HT-29 (cell line): ENCODE data around the gene FAM210A. TPM values are rescaled to one million over a fixed set of nuclear protein-coding genes. Genes with fewer than 3 reads are reported as not detected.
"Not testable (repeated sequence)": the region's sequence is repeated elsewhere in the genome, so short reads cannot be mapped to it uniquely, and the experiment has no call there.

Experiments used
- DNase-seq: peaks from one replicate; pipeline ENCODE4 v3.0.0-alpha.2; 2015; ENCODE audit warnings: low spot score
- total RNA-seq: library from RNA; depleted of rRNA; stranded (reverse); fragments of >200 nt; shearing (Covaris generic); gene quantifications from 2 replicates; pipeline ENCODE4 v1.2.3, GENCODE V29; 2014

Gene FAM210A
- total RNA-seq, 1 experiment from 2014 or later = 32.0 TPM

GRCh38 chr18:13703899-13704298 is 22.5 kb downstream of the FAM210A start:
- DNase-seq = no peak

GRCh38 chr18:13700153-13700552 is 26.2 kb downstream of the FAM210A start:
- no peak for DNase-seq

- DNase-seq = no peak
These were observed 29.4 kb downstream of the FAM210A start for GRCh38 chr18:13696961-13697360.

GRCh38 chr18:13695337-13695736 is 31.0 kb downstream of the FAM210A start:
- not testable (repeated sequence) for DNase-seq

GRCh38 chr18:13690060-13690459 is 36.3 kb downstream of the FAM210A start:
- DNase-seq = not testable (repeated sequence)

GRCh38 chr18:13688191-13689136 is 37.9 kb downstream of the FAM210A start:
- DNase-seq = no peak

GRCh38 chr18:13684546-13684945 is 41.8 kb downstream of the FAM210A start:
- no peak for DNase-seq

- no peak for DNase-seq
These were observed 44.7 kb downstream of the FAM210A start for GRCh38 chr18:13681701-13682100.

- DNase-seq = peak; percentile 58
These were observed 45.7 kb downstream of the FAM210A start for GRCh38 chr18:13680612-13681011.

- not testable (repeated sequence) for DNase-seq
These were observed 49.0 kb downstream of the FAM210A start for GRCh38 chr18:13677350-13677749.

GRCh38 chr18:13676471-13676870 is 49.9 kb downstream of the FAM210A start:
- no peak for DNase-seq

GRCh38 chr18:13672657-13673056 is 53.7 kb downstream of the FAM210A start:
- no peak for DNase-seq

- DNase-seq = no peak
These were observed 64.5 kb downstream of the FAM210A start for GRCh38 chr18:13661779-13662256.

GRCh38 chr18:13661051-13661778 is 65.1 kb downstream of the FAM210A start:
- DNase-seq = no peak

GRCh38 chr18:13660510-13660909 is 65.8 kb downstream of the FAM210A start:
- no peak for DNase-seq

- no peak for DNase-seq
These were observed 67.7 kb downstream of the FAM210A start for GRCh38 chr18:13658436-13659204.

GRCh38 chr18:13657974-13658373 is 68.4 kb downstream of the FAM210A start:
- DNase-seq = no peak

GRCh38 chr18:13653746-13654433 is 72.5 kb downstream of the FAM210A start:
- DNase-seq = no peak

GRCh38 chr18:13649397-13650390 is 76.7 kb downstream of the FAM210A start:
- DNase-seq = no peak

GRCh38 chr18:13647761-13648160 is 78.6 kb downstream of the FAM210A start:
- DNase-seq = no peak
